AG04450 (cell line): ENCODE data around the gene PTPRT. TPM values are rescaled to one million over a fixed set of nuclear protein-coding genes. Genes with fewer than 3 reads are reported as not detected.

ENCODE experiments used
- CTCF ChIA-PET: fragments of 300-600, 350-600 bp; formaldehyde crosslinking; extraction: SDS; loops from one replicate; lab custom pipeline; 2022; ENCODE audit warnings: antibody characterized with exemption, inconsistent platforms; lab: Charles Lee
- POLR2A ChIA-PET: fragments of 350-600 bp; formaldehyde crosslinking; extraction: SDS; loops from one replicate; lab custom pipeline; 2021; ENCODE audit warnings: antibody characterized with exemption, inconsistent platforms; lab: Yijun Ruan, JAX
- DNase-seq: peaks from one replicate; pipeline ENCODE4 v3.0.0-alpha.2; 2011; ENCODE audit warnings: low read depth, low spot score
- H3K27ac ChIP-seq: one replicate; pipeline ENCODE4 v1.5.1; 2012; ENCODE audit warnings: low read depth, low read length, control low read depth
- H3K27me3 ChIP-seq: one replicate; pipeline ENCODE4 v1.6.0; 2012; ENCODE audit warnings: low read length; ENCODE audit not compliant: control insufficient read depth, insufficient read depth
- H3K4me3 ChIP-seq: 2 replicates; pipeline ENCODE4 v1.5.1; 2011; ENCODE audit warnings: mild to moderate bottlenecking, low read depth, low read length, control low read depth
- H3K9me3 ChIP-seq: 2 replicates; pipeline ENCODE4 v1.5.1; 2012; ENCODE audit warnings: low read length; ENCODE audit not compliant: control insufficient read depth, insufficient read depth
- CTCF ChIP-seq: IDR thresholded peaks from 2 replicates; pipeline ENCODE4 v1.5.1; 2011; ENCODE audit warnings: low read depth, low read length, control low read depth, inconsistent platforms
- polyA plus RNA-seq: library from polyadenylated mRNA; depleted of rRNA; stranded (reverse); fragments of >200 nt; gene quantifications from 2 replicates; pipeline ENCODE4 v1.2.3, GENCODE V29; 2011

Gene PTPRT
- polyA plus RNA-seq, 1 experiment: not detected

GRCh38 chr20:42604998-42605956 lies 584.4 kb downstream of the PTPRT start:
- Histone ChIP-seq H3K27ac (no peak overlapping the region), H3K4me3 (no peak overlapping the region), H3K9me3 (peaks cover 50% of the 10 kb centered on the region), H3K27me3 (no peaks in the 10 kb centered on the region)
- ChIA-PET CTCF (no interaction called here), POLR2A (no interaction called here)
- DNase-seq: no peak
- TF ChIP-seq CTCF: no peak

GRCh38 chr20:42603655-42604054 lies 586.1 kb downstream of the PTPRT start:
- no peak for DNase-seq
- Histone ChIP-seq H3K4me3 (no peak overlapping the region), H3K9me3 (peaks cover 51% of the 10 kb centered on the region), H3K27ac (no peak overlapping the region), H3K27me3 (no peaks in the 10 kb centered on the region)
- no peak for TF ChIP-seq CTCF
- ChIA-PET POLR2A (no interaction called here), CTCF (no interaction called here)

GRCh38 chr20:42598581-42598980 lies 591.1 kb downstream of the PTPRT start:
- H3K4me3 ChIP-seq: no peak overlapping the region
- CTCF ChIA-PET: no interaction called here
- POLR2A ChIA-PET: no interaction called here

GRCh38 chr20:42595625-42596024 lies 594.1 kb downstream of the PTPRT start:
- DNase-seq: no peak
- ChIA-PET CTCF (no interaction called here), POLR2A (no interaction called here)
- no peaks in the 10 kb centered on the region for H3K27me3 ChIP-seq
- H3K27ac ChIP-seq: no peak overlapping the region
- H3K4me3 ChIP-seq: no peak overlapping the region
- TF ChIP-seq CTCF: no peak
- H3K9me3 ChIP-seq: peaks cover 42% of the 10 kb centered on the region

More at GRCh38 chr20:42598581-42598980, 591.1 kb downstream of the PTPRT start:
- TF ChIP-seq CTCF: no peak
- H3K27me3 ChIP-seq: no peaks in the 10 kb centered on the region
- DNase-seq: no peak
- H3K27ac ChIP-seq: no peak overlapping the region
- H3K9me3 ChIP-seq: peaks cover 42% of the 10 kb centered on the region

GRCh38 chr20:42594659-42595058 lies 595.0 kb downstream of the PTPRT start:
- DNase-seq: no peak
- ChIA-PET CTCF (no interaction called here), POLR2A (no interaction called here)
- Histone ChIP-seq H3K9me3 (peaks cover 42% of the 10 kb centered on the region), H3K27me3 (no peaks in the 10 kb centered on the region), H3K4me3 (no peak overlapping the region), H3K27ac (no peak overlapping the region)
- no peak for TF ChIP-seq CTCF
